Sciatic nerve (tissue), 2 donors: ENCODE results near the gene SHMT2. TPM values are rescaled to one million over a fixed set of nuclear protein-coding genes. Genes with fewer than 3 reads are reported as not detected.

ENCODE experiments used
- ATAC-seq: fragments of 200-7000 bp; cut with Tn5 transposase; one replicate; pipeline ENCODE4 v1.9.1; 2020; ENCODE audit warnings: mild to moderate bottlenecking, moderate library complexity
- DNase-seq: peaks from one replicate; pipeline ENCODE4 v3.0.0-alpha.2; 2020; ENCODE audit warnings: low spot score
- intact Hi-C: fragments of 100-400 bp; cut with DNase I; formaldehyde crosslinking; loops from one replicate; pipeline ENCODE4 v1.14.2; 2022
- total RNA-seq: library from RNA; stranded (reverse); fragmentation: NEBNext Ultra II Directional; extraction: Animal tissue kit (Norgen Biotek cat#: 25700); gene quantifications from one replicate; pipeline ENCODE4 v1.2.1, GENCODE V29; 2021
- donor health status: DM: no; HTN: no; CAD: no.
- donor health status: DM: no; HTN: no; CAD: no.

SHMT2 gene
- total RNA-seq, 1 donor from 2014 or later: 41.9 TPM

DNA sequence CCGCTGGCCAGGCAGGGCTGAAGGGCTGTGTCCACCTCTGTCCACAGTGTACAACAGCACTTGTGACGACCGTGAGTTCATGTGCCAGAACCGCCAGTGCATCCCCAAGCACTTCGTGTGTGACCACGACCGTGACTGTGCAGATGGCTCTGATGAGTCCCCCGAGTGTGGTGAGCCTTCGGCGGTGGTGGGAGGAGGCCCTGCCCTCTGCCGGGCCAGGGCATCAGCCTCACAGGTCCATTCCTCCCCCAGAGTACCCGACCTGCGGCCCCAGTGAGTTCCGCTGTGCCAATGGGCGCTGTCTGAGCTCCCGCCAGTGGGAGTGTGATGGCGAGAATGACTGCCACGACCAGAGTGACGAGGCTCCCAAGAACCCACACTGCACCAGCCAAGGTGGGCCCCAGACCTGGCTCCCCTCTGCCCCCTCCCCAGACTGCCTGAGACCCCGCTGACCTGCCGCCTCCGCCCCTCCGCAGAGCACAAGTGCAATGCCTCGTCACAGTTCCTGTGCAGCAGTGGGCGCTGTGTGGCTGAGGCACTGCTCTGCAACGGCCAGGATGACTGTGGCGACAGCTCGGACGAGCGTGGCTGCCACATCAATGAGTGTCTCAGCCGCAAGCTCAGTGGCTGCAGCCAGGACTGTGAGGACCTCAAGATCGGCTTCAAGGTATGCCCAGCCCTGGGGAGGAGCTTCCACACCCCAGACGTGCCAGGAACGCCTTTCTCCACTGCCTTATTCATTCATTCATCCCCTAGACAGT is 33.7 kb upstream of the SHMT2 start:
- no peak for DNase-seq
- no peak for ATAC-seq
- intact Hi-C loops: no loop called here

DNA sequence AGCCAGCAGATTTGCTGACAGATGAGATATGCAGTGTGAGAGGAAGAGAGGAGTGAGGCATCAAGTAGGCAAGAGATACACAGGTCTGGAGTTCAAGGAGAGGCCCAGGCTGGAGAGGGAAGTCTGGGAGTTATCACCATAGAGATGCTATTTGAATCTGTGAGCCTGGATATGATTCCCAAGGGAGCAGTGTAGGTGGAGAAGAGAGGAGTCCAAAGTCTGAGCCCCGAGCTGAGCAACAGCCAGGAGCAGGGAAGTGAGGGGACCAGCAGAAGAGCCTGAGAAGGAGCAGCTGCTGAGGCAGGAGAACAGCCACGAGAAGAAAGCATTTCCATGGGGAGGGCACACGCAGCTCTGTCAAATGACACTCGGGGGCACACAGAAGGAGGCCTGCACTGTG is 33.1 kb upstream of the SHMT2 start:
- no peak for ATAC-seq
- intact Hi-C loops: no loop called here
- DNase-seq: no peak

DNA sequence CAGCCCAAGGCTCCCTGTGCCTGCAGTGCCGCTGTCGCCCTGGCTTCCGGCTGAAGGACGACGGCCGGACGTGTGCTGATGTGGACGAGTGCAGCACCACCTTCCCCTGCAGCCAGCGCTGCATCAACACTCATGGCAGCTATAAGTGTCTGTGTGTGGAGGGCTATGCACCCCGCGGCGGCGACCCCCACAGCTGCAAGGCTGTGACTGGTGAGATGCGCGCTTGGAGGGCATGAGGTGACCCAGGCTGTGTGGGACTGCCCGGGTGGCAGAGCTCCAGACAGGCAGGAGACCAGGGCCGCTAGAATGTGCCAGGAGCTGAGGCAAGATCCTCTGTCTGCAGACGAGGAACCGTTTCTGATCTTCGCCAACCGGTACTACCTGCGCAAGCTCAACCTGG is 32.6 kb upstream of the SHMT2 start:
- DNase-seq (no peak), ATAC-seq (no peak)
- intact Hi-C loops: no loop called here

DNA sequence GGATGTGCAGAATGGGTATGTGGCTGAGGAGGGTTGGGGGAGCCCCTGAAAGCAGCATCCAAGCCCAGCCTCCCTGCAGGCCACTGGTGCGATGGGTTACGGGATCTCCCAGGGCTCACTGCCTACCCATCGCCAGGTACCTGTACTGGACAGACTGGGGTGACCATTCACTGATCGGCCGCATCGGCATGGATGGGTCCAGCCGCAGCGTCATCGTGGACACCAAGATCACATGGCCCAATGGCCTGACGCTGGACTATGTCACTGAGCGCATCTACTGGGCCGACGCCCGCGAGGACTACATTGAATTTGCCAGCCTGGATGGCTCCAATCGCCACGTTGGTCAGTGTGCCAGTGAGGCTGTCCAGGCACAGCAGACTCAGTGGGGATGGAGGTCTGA is 31.2 kb upstream of the SHMT2 start:
- ATAC-seq: no peak
- DNase-seq: no peak
- intact Hi-C loops: no loop called here

DNA sequence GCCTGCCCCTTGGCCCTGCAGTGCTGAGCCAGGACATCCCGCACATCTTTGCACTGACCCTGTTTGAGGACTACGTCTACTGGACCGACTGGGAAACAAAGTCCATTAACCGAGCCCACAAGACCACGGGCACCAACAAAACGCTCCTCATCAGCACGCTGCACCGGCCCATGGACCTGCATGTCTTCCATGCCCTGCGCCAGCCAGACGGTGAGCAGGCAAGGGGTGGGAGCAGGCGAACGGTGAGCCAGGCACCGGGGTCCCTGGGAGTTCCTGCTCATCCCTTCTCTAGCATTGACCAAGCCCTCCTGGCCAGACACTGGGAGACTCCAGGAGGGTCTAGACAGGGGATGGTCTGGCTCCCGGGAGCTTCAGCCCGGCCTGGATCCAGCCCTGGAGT is 30.3 kb upstream of the SHMT2 start:
- DNase-seq: no peak
- intact Hi-C loops: no loop called here
- ATAC-seq: no peak

DNA sequence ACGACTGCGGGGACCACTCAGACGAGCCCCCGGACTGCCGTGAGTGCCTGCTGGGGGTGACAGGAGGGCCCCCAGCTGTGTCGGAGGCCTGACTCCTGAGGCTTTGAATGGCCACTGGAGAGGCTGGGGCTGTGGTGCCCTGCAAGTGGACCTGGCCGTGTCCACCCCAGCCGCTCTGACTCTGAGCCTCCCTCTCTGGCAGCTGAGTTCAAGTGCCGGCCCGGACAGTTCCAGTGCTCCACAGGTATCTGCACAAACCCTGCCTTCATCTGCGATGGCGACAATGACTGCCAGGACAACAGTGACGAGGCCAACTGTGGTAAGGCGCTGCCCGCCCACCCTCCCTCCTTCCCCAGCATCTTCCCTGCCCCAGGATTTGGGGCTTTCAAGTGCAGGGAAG is 29.0 kb upstream of the SHMT2 start:
- ATAC-seq: no peak
- intact Hi-C loops: no loop called here
- DNase-seq: no peak

DNA sequence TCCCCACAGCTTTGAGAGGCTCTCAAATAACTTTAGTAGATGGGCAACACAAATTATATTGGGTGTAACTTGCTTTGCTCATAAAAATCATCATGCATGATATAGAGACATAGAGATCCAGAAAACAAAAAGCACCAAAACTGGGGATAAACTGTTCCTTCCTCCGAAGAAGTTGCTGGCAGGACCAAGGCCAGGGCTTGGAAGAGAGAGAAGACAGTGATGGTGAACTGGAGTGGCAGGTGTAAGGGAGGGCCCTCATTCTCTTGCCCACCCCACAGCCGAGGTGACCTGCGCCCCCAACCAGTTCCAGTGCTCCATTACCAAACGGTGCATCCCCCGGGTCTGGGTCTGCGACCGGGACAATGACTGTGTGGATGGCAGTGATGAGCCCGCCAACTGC is 28.3 kb upstream of the SHMT2 start:
- intact Hi-C loops: no loop called here
- ATAC-seq (no peak), DNase-seq (no peak)

DNA sequence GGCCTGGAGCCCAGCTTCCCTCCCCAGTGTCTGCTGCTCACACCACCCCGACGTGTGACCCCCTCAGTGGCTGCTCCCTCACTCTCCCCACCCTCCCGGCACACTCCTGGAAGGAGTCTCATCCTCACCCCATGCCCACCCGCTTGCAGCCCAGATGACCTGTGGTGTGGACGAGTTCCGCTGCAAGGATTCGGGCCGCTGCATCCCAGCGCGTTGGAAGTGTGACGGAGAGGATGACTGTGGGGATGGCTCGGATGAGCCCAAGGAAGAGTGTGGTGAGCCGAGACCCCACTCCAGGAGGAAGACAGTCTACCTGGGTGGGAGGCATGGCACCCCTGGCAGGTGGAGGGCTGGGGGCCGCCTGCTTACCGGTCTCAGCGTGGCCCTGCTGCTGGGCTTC is 27.9 kb upstream of the SHMT2 start:
- no peak for ATAC-seq
- DNase-seq: no peak
- intact Hi-C loops: no loop called here

DNA sequence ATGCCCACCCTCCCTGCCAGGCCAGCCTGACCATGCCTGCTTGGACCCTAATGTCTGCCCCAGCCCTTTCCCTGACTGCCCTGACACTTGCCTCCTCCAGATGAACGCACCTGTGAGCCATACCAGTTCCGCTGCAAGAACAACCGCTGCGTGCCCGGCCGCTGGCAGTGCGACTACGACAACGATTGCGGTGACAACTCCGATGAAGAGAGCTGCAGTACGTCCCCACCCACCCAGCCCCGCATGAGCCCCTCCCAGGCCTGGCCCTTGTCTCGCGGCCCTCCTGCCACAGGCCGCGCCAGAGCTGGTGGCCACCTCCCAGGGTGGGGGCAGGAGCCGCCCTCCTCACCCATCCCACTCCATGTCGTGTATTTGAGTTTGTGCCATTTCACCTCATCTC is 27.2 kb upstream of the SHMT2 start:
- no peak for ATAC-seq

DNA sequence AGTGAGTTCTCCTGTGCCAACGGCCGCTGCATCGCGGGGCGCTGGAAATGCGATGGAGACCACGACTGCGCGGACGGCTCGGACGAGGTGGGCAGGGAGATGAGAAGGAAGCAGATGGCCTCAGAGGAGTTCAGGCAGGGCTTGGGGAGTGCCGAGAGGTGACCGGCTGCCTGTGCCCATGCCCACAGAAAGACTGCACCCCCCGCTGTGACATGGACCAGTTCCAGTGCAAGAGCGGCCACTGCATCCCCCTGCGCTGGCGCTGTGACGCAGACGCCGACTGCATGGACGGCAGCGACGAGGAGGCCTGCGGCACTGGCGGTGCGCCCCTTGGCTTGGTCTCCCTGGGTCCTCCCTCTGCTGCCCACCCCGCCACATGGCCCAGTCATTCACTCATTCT is 26.3 kb upstream of the SHMT2 start:
- DNase-seq (no peak), ATAC-seq (no peak)
- intact Hi-C loops: no loop called here

More for the DNA sequence above, 27.2 kb upstream of the SHMT2 start:
- intact Hi-C loops: no loop called here
- no peak for DNase-seq

DNA sequence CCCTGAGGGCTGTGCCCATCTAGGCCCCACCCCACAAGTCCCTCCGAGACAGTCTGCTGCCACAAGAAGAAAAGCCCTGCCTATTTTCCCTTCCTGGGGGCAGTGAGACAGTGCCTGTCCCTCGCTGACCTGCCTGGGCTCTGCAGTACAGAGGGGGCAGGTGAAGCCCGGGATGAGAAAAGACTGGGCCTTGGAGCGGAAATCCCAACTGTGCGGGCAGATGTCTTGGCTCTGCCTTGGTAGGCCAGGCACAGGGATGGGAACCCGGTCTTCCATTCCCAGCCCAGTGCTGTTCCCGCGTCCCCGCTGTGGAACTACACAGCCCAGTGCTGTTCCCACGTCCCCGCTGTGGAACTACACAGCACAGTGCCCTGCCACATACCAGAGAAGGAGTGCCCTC is 25.7 kb upstream of the SHMT2 start:
- intact Hi-C loops: no loop called here
- no peak for DNase-seq
- no peak for ATAC-seq

DNA sequence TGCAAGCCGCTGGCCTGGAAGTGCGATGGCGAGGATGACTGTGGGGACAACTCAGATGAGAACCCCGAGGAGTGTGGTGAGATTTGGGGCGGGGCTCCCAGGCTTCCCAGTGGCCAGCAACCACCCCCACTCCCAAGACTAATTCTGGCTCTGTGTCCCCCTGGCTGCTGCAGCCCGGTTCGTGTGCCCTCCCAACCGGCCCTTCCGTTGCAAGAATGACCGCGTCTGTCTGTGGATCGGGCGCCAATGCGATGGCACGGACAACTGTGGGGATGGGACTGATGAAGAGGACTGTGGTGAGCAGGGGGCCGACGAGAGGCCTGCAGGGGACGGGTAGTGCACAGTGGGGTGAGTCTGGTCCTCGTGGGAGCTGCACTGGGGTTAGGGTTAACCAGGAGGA is 25.1 kb upstream of the SHMT2 start:
- DNase-seq (no peak), ATAC-seq (no peak)
- intact Hi-C loops: no loop called here

DNA sequence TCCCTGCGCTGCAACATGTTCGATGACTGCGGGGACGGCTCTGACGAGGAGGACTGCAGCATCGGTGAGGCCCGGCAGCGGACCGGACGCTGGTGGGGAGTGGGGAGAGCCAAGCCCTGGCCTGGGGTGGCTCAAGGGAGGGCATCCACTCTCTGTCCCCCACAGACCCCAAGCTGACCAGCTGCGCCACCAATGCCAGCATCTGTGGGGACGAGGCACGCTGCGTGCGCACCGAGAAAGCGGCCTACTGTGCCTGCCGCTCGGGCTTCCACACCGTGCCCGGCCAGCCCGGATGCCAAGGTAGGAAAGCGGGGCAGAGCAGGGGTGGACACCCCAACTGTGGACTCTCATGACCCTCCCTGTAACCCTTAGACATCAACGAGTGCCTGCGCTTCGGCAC is 24.3 kb upstream of the SHMT2 start:
- no peak for DNase-seq
- intact Hi-C loops: no loop called here
- peak; percentile 1 for ATAC-seq

DNA sequence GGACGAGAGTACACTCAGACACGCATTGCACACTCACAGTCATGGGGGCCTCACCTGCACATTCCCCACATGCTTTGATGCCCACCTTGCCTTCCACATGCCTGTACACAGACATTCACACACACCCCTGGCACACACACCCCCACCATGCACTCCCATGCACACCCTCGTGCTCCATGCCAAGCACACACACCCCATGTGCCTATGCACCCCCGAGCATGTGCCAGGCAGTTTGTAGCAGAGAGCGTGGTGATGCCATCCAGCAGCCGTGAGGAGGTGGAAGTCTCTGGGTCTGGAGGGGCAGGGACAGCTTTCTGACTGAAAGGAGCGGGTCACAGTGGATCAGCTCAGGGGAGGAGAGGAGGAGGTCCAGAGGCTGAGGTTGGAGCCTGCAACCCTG is 23.6 kb upstream of the SHMT2 start:
- DNase-seq (no peak), ATAC-seq (no peak)
- intact Hi-C loops: no loop called here

DNA sequence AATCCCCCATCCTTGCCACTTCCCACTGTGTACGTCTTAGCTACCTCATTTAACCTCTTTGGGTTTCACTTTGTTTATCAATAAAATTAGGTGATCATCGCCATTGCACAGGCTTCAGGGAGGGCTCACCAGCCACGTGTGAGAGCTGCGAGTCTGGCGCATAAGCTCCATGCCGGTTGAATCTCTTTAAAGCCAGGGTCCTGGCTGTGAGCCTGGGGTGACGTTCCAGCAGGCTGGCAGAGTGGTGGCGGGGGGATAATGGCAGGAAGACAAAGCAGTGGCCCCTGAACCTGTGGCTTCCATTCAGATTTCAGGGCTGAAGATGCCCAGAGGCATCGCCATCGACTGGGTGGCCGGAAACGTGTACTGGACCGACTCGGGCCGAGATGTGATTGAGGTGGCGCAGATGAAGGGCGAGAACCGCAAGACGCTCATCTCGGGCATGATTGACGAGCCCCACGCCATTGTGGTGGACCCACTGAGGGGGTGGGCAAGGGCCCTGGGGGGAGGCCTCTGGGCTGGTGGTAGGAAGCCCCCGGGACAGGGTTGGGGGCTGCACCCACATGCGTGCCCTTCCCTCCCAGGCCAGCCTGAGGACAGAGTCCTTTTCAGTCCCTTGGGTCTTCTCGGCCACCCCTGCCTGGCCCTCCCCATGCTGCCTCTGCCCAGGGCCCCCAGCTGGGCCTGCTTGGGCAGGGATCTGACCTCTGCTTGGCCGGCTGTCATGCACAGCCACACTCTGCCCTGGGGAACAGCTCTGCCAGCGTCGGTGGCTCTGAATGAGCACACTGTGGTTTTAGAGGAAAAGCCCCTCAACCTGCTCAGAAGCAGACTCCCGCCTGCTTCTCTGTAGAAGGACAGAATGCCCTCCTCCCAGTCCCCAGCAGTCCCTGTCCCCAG is 21.5 kb upstream of the SHMT2 start:
- intact Hi-C loops: no loop called here
- ATAC-seq: no peak
- DNase-seq: no peak

DNA sequence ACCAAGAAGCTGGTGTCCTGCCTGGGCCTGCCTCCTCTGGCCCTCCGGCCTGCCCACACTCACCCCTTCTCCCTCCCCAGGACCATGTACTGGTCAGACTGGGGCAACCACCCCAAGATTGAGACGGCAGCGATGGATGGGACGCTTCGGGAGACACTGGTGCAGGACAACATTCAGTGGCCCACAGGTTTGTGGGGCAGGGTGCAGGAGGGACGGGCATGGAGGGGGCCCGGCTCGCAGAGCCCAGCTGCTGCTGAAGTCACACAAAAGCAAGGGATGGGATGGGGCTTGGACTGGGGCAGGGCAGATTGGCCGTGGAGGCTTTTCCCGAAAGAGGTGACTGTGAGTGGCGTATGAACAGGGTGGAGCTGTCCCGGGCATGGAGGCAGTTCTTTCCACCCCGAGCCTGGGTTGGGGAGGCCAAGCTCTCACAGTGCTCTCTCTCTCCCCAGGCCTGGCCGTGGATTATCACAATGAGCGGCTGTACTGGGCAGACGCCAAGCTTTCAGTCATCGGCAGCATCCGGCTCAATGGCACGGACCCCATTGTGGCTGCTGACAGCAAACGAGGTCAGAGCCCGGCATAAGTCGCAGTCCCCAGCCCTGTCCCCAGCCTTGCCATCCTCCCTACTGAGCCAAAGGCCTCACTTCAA is 20.8 kb upstream of the SHMT2 start:
- no peak for ATAC-seq
- no peak for DNase-seq
- intact Hi-C loops: no loop called here

DNA sequence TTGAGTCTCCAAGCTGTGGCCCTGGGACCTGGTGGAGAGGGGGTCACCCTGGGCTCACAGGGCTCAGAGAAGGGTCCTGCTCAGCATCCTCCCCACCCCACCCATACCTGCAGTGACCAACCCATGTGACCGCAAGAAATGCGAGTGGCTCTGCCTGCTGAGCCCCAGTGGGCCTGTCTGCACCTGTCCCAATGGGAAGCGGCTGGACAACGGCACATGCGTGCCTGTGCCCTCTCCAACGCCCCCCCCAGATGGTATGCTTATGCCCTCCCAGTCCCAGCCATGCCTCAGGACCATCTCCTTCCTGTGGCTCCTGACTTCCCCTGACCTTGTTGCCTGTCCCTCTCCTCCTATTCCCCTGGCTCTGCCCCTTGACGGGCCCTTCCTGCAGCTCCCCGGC is 19.6 kb upstream of the SHMT2 start:
- ATAC-seq: no peak
- DNase-seq: no peak
- intact Hi-C loops: no loop called here

DNA sequence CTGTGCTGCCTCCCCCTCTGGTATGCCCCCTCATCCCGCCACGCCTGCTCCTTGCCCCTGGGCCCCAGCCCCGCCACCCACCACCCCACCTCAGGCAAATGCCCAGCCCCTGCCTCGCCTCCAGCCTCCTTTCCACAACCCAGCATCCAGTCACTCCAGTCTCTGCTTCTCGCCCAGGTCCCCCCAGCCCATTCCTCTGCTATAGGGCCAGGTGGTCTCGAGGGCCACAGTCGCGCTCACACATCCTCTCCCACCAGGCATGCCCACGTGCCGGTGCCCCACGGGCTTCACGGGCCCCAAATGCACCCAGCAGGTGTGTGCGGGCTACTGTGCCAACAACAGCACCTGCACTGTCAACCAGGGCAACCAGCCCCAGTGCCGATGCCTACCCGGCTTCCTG is 19.1 kb upstream of the SHMT2 start:
- ATAC-seq (no peak), DNase-seq (no peak)
- intact Hi-C loops: no loop called here

DNA sequence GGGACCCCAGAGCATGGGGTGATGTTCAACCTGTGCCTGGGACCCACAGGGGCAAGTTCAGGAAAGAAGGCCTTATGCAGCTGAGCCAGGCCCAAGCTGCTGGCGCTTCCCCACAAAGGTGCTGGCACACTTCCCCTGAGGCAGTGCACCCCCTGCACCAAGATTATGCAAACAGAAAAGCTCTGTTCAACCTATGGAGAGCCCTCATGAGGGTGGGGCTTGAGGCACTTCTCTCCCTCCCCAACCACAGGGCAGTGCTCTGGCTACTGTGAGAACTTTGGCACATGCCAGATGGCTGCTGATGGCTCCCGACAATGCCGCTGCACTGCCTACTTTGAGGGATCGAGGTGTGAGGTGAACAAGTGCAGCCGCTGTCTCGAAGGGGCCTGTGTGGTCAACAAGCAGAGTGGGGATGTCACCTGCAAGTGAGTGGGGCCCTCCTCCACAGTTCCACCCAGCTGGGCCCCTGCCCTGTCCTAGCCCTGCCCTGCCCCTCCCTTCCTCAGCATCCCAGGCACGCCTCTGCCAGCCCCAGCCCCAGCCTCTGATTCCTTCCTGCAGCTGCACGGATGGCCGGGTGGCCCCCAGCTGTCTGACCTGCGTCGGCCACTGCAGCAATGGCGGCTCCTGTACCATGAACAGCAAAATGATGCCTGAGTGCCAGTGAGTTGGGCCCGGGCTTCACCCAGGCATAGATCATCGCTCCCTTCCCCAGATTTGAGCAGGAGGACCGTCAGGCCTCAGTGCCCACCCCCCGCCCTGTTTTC is 18.4 kb upstream of the SHMT2 start:
- DNase-seq (no peak), ATAC-seq (no peak)
- intact Hi-C loops: no loop called here
